HG03066 (cell line): Measurements from ENCODE around the gene ATRIP.
"Not testable (repeated sequence)": the region's sequence is repeated elsewhere in the genome, so short reads cannot be mapped to it uniquely, and the experiment has no call there.

Experiments
- ATAC-seq: cut with Tn5 transposase; IDR thresholded peaks from one replicate; pipeline ENCODE4 v1.9.1; 2021; ENCODE audit warnings: low read depth; ENCODE audit not compliant: unreplicated experiment

The ATRIP gene

GRCh38 chr3:48435223-48435595, 11.3 kb upstream of the ATRIP start:
- no peak for ATAC-seq

GRCh38 chr3:48435774-48436476, 10.6 kb upstream of the ATRIP start:
- no peak for ATAC-seq

- ATAC-seq = no peak
These were observed 10.1 kb upstream of the ATRIP start for GRCh38 chr3:48436477-48436787.

GRCh38 chr3:48436855-48437254, 9.7 kb upstream of the ATRIP start:
- no peak for ATAC-seq

- ATAC-seq = no peak
These were observed 8.7 kb upstream of the ATRIP start for GRCh38 chr3:48437812-48438211.

GRCh38 chr3:48439820-48440589, 6.5 kb upstream of the ATRIP start, which contains the start of the genes CCDC51 and TMA7:
TSS of gene CCDC51 (minus strand) at chr3:48440119. CDS start at chr3:48435128, 4,991 bp downstream.
TSS of gene TMA7 (plus strand) at chr3:48440257. CDS start at chr3:48440297, 40 bp downstream.
- peak; percentile 91 for ATAC-seq

- no peak for ATAC-seq
These were observed 6.0 kb upstream of the ATRIP start for GRCh38 chr3:48440590-48440958.

GRCh38 chr3:48441940-48442339, 4.6 kb upstream of the ATRIP start:
- no peak for ATAC-seq

- no peak for ATAC-seq
These were observed 1.2 kb upstream of the ATRIP start for GRCh38 chr3:48445277-48445882.

GRCh38 chr3:48446043-48446424, 503 bp upstream of the ATRIP start:
- no peak for ATAC-seq

- no peak for ATAC-seq
These were observed 4.7 kb downstream of the ATRIP start for GRCh38 chr3:48451270-48451669.

- ATAC-seq = no peak
These were observed 9.9 kb downstream of the ATRIP start for GRCh38 chr3:48456456-48456855.

- no peak for ATAC-seq
These were observed 12.8 kb downstream of the ATRIP start for GRCh38 chr3:48459331-48459730.

GRCh38 chr3:48459773-48460516, 13.4 kb downstream of the ATRIP start:
- ATAC-seq = no peak

- ATAC-seq = no peak
These were observed 14.0 kb downstream of the ATRIP start for GRCh38 chr3:48460517-48460902.

- not testable (repeated sequence) for ATAC-seq
These were observed 15.2 kb downstream of the ATRIP start for GRCh38 chr3:48461767-48462166.

GRCh38 chr3:48463703-48464102, 17.2 kb downstream of the ATRIP start:
- no peak for ATAC-seq

- no peak for ATAC-seq
These were observed 18.2 kb downstream of the ATRIP start for GRCh38 chr3:48464713-48465221.

- ATAC-seq = no peak
These were observed 18.6 kb downstream of the ATRIP start for GRCh38 chr3:48465237-48465530.

GRCh38 chr3:48465531-48466378, 19.2 kb downstream of the ATRIP start:
- peak; percentile 89 for ATAC-seq
